ENCODE measurements around the gene GATD1.

GRCh38 chr11:824942-825341 is 47.7 kb upstream of the GATD1 start:
- no peak for TF ChIP-seq CTCF (IDR thresholded peaks at IDR 0.05)
- no peak for TF ChIP-seq EP300 (IDR thresholded peaks at IDR 0.05)
- no peak for TF ChIP-seq POLR2AphosphoS5 (IDR thresholded peaks at IDR 0.05)
- no peak for TF ChIP-seq POLR2A (IDR thresholded peaks at IDR 0.05)
